GM18520 (cell line): ENCODE measurements around the gene INPP4A.

Source experiments
- ATAC-seq: cut with Tn5 transposase; IDR thresholded peaks from one replicate; pipeline ENCODE4 v1.9.1; 2021; ENCODE audit not compliant: unreplicated experiment

The INPP4A gene

DNA sequence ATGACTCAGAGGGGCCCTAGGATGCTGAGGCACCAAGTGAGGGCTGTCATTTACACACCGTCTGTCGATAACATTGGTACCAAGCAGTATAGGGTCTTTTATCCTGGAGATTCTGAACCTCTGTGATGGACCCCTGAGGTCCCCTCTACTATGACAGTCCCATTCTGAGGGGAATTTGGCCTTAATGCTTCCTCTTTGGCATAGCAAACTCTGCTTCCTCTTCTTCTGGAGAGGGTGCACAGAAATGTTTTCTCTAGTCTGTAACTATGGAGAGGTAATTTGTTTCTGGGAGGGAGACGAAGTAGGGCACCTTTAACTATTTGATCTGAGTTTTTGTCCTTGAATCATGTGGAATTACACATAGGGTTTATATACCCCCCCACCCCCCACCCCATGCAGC lies 44.8 kb downstream of the INPP4A start:
- ATAC-seq, result no peak

DNA sequence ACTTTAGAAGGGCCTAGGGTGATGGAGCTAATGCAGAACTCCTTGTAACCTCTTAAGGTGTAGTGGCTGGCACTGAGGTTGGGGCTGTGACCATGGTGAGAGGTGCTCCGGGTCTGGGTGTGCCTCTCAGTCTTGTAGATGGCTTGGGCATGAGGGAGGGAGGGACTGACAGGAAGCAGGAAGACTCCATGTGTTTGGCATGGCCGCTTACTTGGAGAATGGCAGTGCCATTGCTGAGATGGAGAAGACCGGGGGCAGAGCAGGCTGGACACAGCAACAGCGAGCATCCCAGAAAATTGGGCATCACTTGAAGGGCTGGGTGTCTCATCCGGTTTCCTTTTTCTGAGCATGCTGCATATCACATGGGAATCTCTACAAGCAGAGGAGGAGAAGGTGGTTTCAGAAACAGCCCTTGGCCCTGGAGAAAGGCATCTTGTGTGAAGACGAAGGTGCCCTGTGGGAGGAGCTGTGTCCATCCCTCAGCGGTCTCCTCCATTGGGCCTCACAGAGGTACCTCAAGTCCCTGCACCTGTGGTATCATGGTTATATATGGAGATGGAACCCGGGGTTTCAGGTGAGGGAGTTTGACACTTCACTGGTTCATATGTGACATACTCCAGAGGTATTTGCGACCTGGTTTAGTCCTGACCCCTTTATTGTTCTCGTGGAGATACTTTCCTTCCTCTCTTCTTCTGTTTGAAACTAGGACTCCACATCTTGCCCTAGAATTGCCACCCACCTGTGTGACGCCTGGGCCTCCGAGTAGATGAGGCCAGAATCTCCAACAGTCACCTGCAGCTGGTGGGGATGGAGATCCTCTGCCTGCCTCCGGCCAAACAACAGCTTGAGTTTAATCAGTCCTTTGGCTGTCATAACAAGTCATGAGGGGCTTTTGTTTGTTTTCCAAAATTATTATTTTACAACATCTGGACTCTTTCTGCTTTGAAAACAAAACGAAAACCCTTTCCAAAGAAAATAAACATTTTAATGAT lies 45.6 kb downstream of the INPP4A start:
- ATAC-seq, result no peak

- no peak for ATAC-seq
These were observed 47.8 kb downstream of the INPP4A start for GRCh38 chr2:98492441-98492840.

DNA sequence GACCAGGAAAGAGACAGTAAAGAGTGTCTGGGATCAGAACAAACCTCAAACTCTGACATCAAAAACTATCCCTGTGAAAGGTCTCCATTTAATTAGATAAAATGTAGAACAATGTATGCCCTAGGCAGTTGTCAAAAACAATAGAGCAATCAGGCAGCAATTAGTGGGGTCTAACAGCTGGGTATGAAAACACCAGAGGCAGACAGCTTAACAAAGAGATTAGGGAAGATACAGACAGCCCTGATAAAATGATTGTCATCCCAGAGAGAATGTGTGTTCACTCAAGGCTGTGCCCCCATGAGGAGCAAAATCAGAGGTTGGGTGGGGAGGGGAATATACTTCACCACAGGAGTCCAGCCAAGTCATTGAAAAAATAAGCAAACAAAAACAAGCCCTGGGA lies 50.0 kb downstream of the INPP4A start:
- no peak for ATAC-seq

GRCh38 chr2:98496750-98497493 lies 52.3 kb downstream of the INPP4A start:
- ATAC-seq, result no peak

DNA sequence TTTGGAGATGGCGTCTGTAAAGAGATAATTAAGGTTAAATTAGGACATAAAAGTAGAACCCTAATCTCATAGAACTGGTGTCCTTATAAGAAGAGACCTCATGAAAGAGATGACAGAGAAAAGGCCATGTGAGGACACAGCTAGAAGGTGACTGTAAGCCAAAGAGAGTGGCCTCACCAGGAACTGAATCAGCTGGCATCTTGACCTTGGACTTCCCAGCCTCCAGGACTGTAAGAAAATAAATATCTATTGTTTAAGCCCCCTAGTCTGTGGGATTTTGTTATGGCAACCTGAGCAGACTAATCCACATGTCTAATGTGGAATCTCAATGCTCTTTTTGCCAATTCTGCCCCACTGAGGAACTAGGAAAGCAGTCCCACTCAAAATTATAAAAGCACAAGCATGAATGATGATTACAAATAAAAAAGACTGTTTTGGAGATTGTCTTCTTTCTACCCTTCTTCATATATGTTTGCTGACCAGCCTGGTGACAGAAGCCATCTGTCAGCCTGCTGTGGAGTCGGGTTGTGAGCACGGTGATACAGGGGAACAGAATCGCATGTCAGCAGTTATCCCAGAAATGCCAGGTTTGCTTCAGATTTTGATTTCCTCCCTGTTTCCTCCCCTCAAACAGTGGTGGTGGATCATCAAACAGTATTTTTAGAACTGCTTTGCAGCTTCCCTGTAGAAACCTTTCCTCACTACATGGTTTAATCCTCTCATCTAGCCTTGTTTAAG lies 54.2 kb downstream of the INPP4A start:
- ATAC-seq, result no peak

DNA sequence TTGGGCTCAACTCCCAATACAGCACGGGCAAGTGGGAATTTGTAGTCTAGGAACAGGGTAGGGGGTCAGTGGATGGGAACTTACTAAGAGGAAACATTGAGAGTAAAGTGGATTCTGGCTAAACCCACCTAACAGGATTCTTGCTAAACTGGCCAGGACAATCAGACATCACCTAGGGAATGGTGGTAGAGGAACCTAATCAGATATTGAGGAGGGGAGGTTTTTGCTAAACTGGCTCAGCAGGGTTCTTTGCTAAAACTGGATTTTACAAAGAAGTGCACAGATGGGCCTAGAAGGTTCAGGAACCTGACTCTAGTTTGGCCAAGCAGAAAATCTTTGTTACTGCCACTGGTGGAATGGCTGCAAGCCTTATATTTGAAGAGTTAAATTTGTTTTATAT lies 55.9 kb downstream of the INPP4A start:
- no peak for ATAC-seq

GRCh38 chr2:98501223-98501622 lies 56.6 kb downstream of the INPP4A start:
- ATAC-seq, result no peak

DNA sequence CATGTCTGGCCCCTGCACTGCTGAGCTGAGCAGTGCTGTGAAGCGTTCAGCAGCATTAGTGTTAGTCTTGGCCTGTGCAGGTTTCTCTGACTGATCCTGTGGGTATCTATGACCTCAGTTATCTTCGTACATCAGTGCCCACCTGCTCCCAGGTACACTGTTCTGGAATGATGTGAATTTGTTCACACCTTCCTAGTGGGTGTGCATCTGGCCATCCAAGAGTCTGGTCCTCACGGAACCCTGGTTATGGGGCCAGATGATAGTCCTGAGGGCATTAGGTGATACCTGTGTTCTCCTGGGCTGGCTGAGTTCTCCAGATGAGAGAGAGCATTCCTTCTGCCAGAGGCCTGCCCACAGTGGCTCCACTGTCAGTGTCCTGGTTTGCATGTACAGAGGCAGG lies 57.2 kb downstream of the INPP4A start:
- ATAC-seq, result no peak

- no peak for ATAC-seq
These were observed 58.1 kb downstream of the INPP4A start for GRCh38 chr2:98502556-98503335.

GRCh38 chr2:98503481-98504105 lies 58.9 kb downstream of the INPP4A start:
- no peak for ATAC-seq

DNA sequence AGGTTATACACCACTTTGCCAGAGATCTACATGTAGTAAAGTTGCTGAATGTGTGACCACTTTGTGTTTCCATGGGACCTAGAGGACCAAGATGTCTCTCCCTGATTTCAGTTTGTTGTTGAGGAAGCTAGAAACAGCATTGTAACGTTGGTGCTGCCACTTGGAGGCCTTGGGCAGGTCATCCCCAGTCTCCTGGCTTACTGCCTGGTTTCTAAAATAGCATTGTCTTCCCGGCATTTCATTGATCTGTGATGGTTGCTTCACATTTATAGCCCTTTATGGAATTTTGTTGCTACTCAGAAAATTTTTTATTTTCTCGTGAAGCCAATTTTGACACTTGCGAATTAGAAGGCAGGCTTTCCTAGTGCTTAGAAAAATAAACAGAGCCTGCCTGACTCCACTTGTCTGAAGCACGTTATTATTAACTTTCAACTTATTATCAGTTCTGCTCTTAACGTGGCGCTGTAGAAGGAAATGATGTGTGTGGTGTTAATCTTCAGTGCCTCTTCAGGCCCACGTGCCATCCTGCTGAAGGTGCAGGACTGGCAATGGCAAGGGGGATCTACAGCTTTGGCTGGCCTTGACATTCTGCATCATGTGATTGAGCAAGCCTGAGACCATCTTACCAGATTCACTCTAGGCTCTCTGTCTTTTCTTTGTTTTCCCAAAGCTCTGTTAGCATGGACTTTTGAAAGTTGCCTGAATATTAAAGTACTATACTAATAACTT lies 59.9 kb downstream of the INPP4A start:
- no peak for ATAC-seq

GRCh38 chr2:98505311-98505808 lies 60.7 kb downstream of the INPP4A start:
- ATAC-seq, result no peak

GRCh38 chr2:98505971-98506664 lies 61.5 kb downstream of the INPP4A start:
- no peak for ATAC-seq

DNA sequence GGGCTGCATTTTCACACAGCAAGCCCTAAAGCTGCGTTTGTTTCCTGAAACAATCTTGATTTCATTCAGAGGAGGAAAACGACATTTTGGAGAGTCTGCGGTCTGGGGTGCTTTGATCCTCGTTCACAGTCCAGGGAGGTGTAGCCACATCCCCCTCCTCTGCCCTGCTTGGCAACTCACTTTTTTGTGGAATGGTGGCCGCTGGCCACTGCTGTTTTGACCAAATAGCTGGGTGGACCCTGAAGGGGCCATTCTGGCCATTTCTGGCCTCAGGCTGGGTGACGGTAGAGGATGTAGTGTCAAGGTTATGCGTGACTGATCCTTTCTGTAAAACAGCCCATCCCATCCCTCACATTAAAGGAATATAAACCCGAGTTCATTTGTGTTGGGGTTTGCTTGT lies 62.2 kb downstream of the INPP4A start:
- no peak for ATAC-seq

DNA sequence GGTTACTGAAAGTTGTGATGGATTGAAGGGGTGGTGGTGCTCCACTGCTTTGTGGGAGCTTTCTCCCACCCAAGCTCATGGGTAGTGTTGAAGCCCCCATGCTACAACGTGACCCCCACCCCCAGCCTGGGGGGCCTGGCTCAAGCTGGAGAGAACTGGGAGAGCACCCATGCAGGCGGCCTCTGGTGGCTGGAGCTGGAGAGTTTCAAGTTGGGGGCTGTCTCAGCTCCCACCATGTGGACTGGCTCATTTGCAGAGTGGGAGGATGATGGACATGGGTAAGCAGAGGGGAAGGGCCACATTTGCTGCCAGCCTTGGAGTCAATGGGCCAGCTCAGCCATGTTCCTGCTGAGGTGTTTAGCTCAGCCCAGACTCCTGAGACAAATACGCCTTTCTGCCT lies 62.8 kb downstream of the INPP4A start:
- no peak for ATAC-seq

DNA sequence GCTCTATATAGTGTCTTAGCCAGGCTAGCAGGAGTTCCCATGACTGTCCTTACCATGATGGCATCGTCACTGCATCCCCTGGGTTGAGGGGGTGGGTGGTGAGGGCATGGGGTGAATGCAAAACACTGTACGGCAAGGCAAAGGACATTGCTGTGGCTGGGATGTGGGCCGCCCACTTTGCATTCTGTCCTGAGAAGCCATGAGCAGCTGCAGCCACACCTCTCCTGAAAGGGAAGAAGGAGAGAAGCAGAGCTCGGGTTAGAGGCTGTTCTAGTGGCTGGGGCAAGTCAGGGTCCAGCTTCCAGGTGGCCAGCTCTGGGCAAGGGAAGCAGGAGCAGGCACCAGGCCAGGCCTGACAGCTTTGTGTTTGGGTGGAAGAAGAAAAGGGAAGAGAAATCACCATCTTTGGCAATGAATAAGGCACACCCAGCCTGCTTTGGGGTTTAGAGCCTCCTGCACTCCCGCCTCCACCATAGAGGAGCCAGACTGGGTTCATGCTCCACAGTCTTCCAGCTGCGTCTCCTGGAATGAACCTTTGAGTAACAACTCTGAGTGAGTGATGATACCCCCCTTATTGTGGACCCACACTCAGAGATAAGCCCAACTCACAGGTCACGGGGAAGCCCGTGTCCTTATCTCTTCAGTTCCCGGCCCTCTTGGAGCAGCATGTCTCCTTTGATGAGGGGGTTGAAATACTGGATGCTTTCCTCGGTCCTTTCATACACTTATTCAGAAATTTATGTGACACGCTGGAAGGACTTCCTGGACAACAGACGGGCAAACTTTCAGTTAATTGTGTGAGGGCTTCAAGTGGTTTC lies 63.4 kb downstream of the INPP4A start:
- no peak for ATAC-seq

DNA sequence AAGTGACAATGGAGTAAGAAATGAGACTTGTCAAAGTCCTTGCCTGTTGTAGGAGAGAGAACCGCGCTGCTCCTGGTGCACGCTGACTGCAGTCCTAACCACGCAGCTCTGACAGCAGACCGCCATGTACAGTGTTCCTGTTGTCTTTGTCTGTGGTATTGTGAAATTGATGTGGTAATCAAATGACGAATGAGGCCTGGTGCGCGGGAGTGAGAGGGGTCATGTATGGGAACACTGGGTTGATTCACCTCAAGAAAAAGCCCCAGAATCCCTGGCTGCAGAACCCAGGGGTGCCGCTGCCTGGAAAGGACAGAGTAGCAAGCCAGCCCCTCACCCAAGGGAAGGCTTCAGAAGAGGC lies 64.0 kb downstream of the INPP4A start:
- ATAC-seq, result no peak
